IPS DF 19.7 (cell line): Measurements from ENCODE around the gene MICU1.
"Not testable (repeated sequence)": the region's sequence is repeated elsewhere in the genome, so short reads cannot be mapped to it uniquely, and the experiment has no call there.

Experiments
- DNase-seq: peaks from one replicate; pipeline ENCODE4 v3.0.0-alpha.2; 2013; ENCODE audit warnings: low read depth, low spot score

The MICU1 gene, protein sequence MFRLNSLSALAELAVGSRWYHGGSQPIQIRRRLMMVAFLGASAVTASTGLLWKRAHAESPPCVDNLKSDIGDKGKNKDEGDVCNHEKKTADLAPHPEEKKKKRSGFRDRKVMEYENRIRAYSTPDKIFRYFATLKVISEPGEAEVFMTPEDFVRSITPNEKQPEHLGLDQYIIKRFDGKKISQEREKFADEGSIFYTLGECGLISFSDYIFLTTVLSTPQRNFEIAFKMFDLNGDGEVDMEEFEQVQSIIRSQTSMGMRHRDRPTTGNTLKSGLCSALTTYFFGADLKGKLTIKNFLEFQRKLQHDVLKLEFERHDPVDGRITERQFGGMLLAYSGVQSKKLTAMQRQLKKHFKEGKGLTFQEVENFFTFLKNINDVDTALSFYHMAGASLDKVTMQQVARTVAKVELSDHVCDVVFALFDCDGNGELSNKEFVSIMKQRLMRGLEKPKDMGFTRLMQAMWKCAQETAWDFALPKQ

GRCh38 chr10:72625608-72626443, at the start of gene MICU1:
Gene MICU1, minus strand, starts transcription at chr10:72626079. Its CDS starts 59,286 bp downstream, at chr10:72566793.
- DNase-seq, result peak; percentile 76

DNA sequence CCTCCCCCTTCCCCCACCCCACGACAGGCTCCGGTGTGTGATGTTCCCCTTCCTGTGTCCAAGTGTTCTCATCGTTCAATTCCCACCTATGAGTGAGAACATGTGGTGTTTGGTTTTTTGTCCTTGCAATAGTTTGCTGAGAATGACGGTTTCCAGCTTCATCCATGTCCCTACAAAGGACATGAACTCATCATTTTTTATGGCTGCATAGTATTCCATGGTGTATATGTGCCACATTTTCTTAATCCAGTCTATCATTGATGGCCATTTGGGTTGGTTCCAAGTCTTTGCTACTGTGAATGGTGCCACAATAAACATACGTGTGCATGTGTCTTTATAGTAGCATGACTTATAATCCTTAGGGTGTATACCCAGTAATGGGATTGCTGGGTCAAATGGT, 48.3 kb upstream of the MICU1 start:
- DNase-seq, result not testable (repeated sequence)

GRCh38 chr10:72673280-72673679, 47.4 kb upstream of the MICU1 start:
- DNase-seq, result no peak

GRCh38 chr10:72667207-72667864, 41.5 kb upstream of the MICU1 start:
- no peak for DNase-seq

GRCh38 chr10:72665925-72666324, 40.0 kb upstream of the MICU1 start:
- no peak for DNase-seq

GRCh38 chr10:72663971-72664370, 38.1 kb upstream of the MICU1 start:
- DNase-seq, result no peak

GRCh38 chr10:72661431-72661830, 35.6 kb upstream of the MICU1 start:
- no peak for DNase-seq

- no peak for DNase-seq
These were observed 34.3 kb upstream of the MICU1 start for GRCh38 chr10:72660220-72660619.

DNA sequence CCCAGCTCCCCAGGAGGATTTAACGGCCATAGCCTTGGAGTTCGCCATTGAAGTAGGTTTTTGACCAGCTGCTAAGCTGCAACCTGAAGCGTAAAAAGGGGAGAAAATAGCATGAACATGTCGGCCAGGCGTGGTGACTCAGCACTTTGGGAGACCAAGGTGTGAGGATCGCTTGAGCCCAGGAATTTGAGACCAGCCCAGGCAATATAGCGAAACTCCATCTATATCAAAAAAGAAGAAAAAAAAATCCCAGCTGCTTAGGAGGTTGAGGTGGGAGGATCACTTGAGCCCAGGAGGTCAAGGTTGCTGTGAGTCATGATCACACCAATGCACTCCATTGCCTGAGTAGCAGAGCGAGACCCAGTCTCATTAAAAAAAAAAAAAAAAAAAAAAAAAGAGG, 33.8 kb upstream of the MICU1 start:
- DNase-seq, result no peak

GRCh38 chr10:72658696-72659400, 33.0 kb upstream of the MICU1 start:
- no peak for DNase-seq

DNA sequence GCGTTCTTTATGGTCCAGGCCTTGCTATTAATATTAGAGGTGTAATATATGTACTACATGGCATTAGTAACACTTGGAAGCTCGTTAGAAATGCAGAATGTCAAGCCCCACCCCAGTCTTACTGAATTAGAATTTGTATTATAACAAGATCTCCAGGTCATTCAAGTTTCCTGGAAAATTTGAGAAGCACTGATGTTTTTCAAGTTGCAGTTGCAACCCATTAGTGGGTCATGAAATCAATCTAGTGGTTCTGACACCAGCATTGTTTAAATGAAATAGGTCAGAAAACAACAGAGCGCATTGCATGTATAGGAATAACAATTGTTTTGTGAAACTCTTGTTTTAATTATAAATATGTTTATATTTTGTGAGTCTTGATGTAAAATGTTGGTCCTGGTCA, 28.8 kb upstream of the MICU1 start:
- DNase-seq, result no peak

DNA sequence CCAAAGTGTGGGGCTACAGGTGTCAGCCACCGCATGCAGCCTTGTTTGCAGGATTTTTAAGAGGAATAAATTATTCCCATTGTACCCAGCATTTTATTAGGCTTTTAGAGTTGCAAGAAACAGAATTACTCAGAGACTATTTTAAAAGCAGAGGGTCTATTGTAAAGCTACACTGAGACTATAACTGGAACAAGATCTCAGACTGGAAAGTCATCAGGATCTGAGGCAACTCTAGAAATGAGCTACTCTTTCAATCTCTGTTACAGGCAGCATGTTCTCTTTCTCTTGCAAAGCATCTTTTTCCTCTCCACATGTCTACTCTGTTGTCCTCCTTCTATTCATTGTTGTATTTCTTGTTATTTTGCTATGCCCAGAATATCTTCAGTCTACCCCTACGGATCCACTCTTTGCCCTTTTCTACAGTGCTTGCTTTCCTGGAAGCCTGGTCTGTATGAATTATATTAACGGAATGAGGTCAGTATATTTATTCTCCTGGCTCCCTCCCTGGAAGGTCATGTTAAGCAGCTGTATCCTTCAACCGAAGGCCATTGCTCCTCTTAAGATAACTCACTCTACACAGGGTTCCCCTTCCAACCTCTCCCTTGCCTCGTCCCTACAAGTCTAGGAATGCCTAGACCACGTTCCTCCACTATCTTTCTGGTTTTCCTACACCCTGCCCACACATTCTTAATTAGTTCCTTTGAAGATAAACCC, 27.7 kb upstream of the MICU1 start:
- DNase-seq, result no peak

GRCh38 chr10:72649291-72649690, 23.4 kb upstream of the MICU1 start:
- DNase-seq, result no peak

- no peak for DNase-seq
These were observed 22.4 kb upstream of the MICU1 start for GRCh38 chr10:72648301-72648700.

GRCh38 chr10:72646971-72647370, 21.1 kb upstream of the MICU1 start:
- not testable (repeated sequence) for DNase-seq

DNA sequence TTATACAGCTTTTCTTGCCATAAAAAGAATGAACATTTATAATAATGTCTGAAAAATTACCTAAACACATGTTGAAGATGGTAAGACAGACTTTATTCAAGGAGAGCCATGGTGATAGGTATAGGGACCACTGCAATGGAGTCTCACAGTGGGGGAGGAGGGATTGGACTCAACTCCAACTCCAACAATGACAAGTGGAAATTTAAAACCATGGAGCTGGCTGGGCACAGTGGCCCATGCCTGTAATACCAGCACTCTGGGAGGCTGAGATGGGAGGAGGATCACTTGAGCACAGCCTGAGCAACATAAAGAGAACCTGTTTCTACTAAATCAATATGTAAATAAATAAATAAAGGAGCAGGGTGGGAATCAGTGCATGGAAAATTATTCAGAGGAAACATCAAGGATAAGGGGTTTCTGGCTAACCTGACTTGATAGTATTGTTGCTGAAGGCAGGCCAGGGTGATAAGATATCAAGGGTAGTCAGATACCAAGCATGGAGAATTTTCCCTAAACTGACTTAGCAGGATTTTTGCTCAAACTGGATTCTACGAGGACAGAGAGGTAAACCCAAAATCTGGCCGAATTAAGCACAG, 19.5 kb upstream of the MICU1 start:
- no peak for DNase-seq

DNA sequence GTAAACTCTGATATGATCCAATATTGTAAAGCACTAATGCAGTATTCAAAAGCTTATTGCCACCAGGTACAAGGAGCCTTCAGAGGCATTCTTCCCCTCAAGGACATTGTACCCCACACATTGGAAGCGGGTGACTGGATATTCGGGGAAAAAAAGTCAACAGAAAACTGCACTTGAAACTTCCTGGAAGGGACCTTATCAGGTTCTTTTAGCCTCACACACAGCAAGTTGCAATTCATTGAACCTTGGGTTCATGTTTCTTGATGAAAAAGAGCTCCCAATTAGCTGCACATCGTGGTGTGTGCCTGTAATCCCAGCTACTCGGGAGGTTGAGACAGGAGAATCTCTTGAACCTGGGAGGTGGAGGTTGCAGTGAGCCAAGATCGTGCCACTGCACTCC, 16.4 kb upstream of the MICU1 start:
- DNase-seq, result no peak

DNA sequence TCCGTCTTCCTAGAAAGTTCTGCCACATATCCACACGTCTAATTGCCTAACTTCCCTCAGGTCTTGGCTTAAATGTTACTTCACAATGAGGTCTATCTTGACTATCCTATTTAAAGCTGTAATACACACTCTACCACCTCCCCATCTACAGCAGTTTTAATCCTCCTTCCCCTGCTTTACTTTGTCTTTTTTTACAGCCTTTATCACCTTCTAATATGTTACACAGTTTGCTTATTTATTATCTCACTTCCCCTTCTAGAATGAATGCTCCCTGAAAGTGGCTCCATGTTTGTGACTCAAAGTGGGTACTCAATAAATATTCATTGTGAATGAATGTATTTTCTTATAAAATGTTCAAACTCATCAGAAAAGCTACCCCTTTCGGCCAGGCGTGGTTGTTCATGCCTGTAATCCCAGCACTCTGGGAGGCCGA, 13.6 kb upstream of the MICU1 start:
- no peak for DNase-seq

GRCh38 chr10:72638586-72639440, 12.9 kb upstream of the MICU1 start:
- no peak for DNase-seq
